Nasal cavity respiratory epithelium epithelial cell of viscerocranial mucosa (primary cell): ENCODE measurements around the gene AMACR. TPM values are rescaled to one million over a fixed set of nuclear protein-coding genes. Genes with fewer than 3 reads are reported as not detected.

Experiments used
- total RNA-seq: library from RNA; depleted of rRNA; stranded (reverse); fragments of >200 nt; gene quantifications from 2 replicates; pipeline ENCODE4 v1.2.3, GENCODE V29; 2014

AMACR gene
- total RNA-seq: 5.8 and 10.7 TPM in 2 replicates

GRCh38 chr5:34007621-34008600, at the start of gene AMACR:
TSS of gene AMACR (minus strand) at chr5:34008050. CDS start at chr5:34008019, 31 bp downstream.

GRCh38 chr5:34043099-34043876, 35.4 kb upstream of the AMACR start, which contains the start of gene C1QTNF3:
TSS of gene C1QTNF3 (minus strand) at chr5:34043213. CDS start at chr5:34043125, 88 bp downstream.

GRCh38 chr5:33984671-33985124, 23.2 kb downstream of the AMACR start, which contains the start of gene SLC45A2:
TSS of gene SLC45A2 (minus strand) at chr5:33984693. CDS start at chr5:33984583, 110 bp downstream.

GRCh38 chr5:33936381-33937016, 71.4 kb downstream of the AMACR start, which contains the start of gene RXFP3:
TSS of gene RXFP3 (plus strand) at chr5:33936386. CDS start at chr5:33936741, 355 bp downstream.

Other genes with a start within 250 kb of the AMACR start
- gene ADAMTS12, start 116.1 kb downstream of the AMACR start, total RNA-seq: under 0.01 TPM in 1 of 2 replicates, not detected in the other
- gene RXFP3, start 71.7 kb downstream of the AMACR start, total RNA-seq: not detected in 2 replicates
- gene SLC45A2, start 23.4 kb downstream of the AMACR start, total RNA-seq: 0.14 TPM in 1 of 2 replicates, not detected in the other
- gene C1QTNF3, start 35.2 kb upstream of the AMACR start, total RNA-seq: 0.34 and 1.00 TPM in 2 replicates